Measurements from ENCODE around the gene PSD4.

Gene PSD4

DNA sequence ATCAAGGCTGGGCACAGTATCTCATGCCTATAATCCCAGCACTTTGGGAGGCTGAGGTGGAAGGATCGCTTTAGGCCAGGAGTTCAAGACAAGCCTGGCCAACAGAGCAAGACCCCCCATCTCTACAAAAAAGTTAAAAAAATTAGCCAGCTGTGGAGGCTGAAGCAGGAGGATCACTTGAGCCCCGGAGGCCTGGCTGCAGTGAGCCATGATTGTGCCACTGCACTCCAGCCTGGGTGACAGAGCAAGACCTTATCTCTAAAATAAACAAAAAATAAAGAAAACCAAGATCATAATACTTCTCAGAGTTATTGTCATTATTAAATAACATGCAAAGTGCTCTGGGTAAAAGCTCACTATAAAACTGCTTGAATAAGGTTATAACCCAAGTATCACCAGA is 31.5 kb upstream of the PSD4 start:
- DNase-seq (ENCODE audit: low read depth in 3 of 3, low spot score in 1 of 3): no peak

DNA sequence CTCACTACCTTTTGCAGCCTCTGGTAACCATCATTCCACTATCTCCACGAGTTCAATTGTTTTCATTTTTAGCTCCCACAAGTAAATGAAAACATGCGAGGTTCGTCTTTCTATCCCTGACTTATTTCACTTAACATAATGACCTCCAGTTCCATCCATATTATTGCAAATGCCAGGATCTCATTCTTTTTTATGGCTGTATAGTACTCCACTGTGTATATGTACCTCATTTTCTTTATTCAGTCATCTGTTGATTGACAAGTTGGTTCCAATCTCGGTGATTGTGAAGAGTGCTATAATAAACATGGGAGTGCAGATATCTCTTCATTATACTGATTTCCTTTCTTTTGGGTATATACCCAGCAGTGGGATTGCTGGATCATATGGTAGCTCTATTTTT is 29.5 kb upstream of the PSD4 start:
- no peak for DNase-seq (ENCODE audit: low read depth in 3 of 3, low spot score in 1 of 3)

DNA sequence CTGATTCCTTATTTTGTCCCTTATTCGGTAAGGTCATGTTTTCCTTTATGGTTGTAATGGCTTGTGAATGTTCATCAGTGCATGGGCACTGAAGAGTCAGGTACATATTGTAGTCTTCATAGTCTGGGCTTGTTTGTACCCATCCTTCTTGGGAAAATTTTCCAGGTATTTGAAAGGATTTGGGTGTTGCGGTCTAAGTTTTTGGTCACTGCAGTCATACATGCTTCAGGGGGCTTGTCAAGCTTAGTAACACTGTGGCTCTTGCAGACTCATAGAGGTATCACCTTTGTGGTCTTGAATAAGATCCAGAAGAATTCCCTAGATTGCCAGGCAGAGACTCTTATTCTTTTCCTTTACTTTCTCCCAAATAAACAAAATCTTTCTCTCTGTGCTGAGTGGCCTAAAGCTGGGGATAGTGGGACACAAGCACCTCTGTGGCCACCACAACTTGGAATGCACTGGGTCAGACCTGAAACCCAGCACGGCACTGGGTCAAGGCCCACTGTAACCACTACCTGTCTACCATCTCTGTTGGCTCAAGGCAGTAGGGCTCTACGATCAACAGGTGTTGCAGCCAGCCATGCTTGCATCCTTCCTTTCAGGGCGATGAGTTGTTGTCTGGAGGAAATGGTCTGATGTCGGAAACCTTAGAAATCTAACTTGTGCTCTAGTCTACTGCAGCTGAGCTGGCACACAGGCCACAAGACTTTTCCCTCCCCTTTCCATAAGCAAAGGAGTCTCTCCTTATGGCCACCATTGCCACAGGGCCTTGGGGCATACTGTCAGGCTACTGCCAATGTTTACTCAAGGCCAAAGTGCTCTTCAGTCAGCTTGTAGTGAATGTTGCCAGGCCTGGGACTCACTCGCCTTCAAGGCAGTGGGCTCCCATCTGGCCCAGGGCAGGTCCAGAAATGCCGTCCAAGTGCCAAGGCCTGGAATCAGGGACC is 24.9 kb upstream of the PSD4 start:
- no peak for DNase-seq (ENCODE audit: low read depth in 3 of 3, low spot score in 1 of 3)

- DNase-seq (ENCODE audit: low read depth in 3 of 3, low spot score in 1 of 3): no peak
Measured at GRCh38 chr2:113149553-113150257, 24.1 kb upstream of the PSD4 start.

- no peak for DNase-seq (ENCODE audit: low read depth in 3 of 3, low spot score in 1 of 3)
Measured at GRCh38 chr2:113150258-113150601, 23.5 kb upstream of the PSD4 start.

- DNase-seq (ENCODE audit: low read depth in 3 of 3, low spot score in 1 of 3): no peak
Measured at GRCh38 chr2:113155331-113155730, 18.4 kb upstream of the PSD4 start.

DNA sequence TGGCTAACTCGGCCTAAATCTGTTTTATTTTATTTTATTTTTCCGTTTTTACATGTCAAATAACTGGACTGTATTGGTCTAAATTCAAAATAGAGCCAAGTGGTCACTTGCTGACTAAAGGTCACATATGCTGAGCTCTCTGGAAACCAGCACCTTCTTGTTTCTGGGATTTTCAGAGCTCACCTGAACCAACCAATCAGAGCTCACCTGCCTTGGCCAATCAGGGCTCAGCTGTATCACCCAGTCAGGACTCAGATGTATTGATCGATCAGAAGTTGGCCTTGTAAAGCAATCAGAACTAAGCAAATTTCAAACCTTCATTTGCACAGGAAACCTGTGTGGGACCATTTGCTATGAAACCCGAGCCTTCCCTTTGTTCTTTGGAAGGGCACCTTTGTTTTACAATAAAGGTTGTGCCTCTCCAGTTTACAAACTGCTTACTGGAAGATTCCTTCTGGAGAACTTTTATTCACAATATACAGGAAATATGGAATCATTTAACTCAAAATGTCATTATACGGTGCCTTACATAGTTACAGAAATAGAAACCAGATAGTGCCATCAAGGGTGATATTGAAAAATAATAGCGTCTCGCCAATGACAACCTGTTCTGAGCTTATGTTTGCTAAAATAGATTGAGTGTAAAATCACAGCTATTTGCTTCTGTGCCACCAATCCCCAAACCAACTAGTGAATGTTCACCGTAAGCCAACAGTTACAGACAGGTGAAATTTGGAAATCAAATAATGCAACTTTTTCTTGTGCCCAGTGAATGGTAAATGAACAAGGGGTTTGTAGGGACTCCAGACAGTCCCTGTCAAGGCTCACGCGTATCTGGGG is 17.3 kb upstream of the PSD4 start:
- no peak for DNase-seq (ENCODE audit: low read depth in 3 of 3, low spot score in 1 of 3)

- DNase-seq (ENCODE audit: low read depth in 3 of 3, low spot score in 1 of 3): no peak
Measured at GRCh38 chr2:113157118-113157896, 16.5 kb upstream of the PSD4 start.

GRCh38 chr2:113157897-113158753 is 15.6 kb upstream of the PSD4 start:
- DNase-seq (ENCODE audit: low read depth in 3 of 3, low spot score in 1 of 3): no peak

GRCh38 chr2:113158884-113159553 is 14.8 kb upstream of the PSD4 start:
- no peak for DNase-seq (ENCODE audit: low read depth in 3 of 3, low spot score in 1 of 3)

DNA sequence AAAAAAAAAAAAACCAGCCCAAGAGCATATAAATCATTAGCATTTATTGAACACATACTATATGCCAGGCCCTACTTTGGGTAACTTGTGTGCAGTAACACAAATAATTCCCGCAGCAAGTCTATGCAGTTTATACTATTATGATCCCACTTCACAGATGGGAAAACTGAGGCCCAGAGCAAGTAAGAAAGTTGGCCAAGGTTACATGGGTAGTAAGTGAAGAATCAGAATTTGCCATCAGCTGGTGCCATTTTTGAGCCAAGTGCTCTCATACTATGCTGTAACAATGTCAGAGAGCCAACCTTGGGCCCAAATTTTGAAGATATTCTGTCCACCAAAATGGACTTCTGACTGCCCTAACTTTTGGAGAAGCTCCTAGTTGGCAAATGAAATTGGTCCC is 13.5 kb upstream of the PSD4 start:
- no peak for DNase-seq (ENCODE audit: low read depth in 3 of 3, low spot score in 1 of 3)

- DNase-seq (ENCODE audit: low read depth in 3 of 3, low spot score in 1 of 3): no peak
Measured at GRCh38 chr2:113160962-113161361, 12.8 kb upstream of the PSD4 start.

DNA sequence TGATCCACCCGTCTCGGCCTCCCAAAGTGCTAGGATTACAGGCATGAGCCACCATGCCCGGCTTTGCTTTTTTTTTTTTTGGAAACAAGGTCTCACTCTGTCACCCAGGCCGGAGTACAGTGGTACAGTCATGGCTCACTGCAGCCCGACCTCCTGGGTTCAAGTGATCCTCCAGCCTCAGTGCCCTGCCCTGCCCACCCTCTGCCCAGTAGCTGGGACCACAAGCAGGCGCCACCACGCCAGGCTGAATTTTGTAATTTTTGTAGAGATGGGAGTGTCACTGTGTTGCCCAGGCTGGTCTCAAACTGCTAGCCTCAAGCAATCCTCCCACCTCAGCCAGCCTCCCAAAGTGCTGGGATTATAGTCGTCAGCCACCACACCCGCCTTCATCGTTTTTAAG is 11.6 kb upstream of the PSD4 start:
- no peak for DNase-seq (ENCODE audit: low read depth in 3 of 3, low spot score in 1 of 3)

- DNase-seq (ENCODE audit: low read depth in 3 of 3, low spot score in 1 of 3): no peak
Measured at GRCh38 chr2:113162869-113163268, 10.9 kb upstream of the PSD4 start.

DNA sequence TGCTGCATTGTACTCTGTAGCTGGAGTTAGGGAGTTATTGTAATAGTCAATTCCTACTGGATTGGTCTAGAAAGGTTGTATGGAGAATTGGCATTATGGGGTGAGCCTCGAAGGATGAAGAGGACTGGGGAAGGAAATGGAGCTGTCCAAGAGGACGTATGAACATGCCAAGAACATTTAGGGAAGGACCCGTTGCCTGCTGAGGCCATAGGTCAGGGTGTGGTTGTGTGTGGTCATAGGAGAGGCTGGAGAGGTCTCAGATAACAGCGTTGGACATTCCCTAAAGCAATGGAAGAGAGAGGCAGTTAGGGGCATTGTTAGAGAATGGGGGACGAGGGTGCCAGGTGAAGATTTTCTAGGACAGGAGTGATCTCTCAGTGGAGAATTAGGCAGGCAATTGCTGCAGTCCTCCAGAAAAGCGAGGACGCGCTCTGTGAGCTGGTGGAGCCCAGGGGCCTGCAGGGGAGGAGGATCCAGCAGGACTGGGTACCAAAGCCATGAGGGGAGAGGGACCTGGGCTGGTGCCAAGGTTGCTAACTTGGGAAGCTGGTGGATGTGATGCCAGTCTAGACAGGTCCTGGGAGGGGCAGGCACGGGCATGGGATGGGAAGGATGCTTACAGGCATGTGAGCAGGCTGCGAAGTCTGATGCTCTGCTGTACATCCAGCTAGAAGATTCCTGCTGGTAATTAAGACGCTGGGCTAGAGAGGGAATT is 9.4 kb upstream of the PSD4 start:
- no peak for DNase-seq (ENCODE audit: low read depth in 3 of 3, low spot score in 1 of 3)

GRCh38 chr2:113164930-113165585 is 8.7 kb upstream of the PSD4 start:
- DNase-seq (ENCODE audit: low read depth in 3 of 3, low spot score in 1 of 3): no peak

- DNase-seq (ENCODE audit: low read depth in 3 of 3, low spot score in 1 of 3): no peak
Measured at GRCh38 chr2:113166187-113166645, 7.6 kb upstream of the PSD4 start.

Measured in stimulated activated CD4-positive, alpha-beta T cell treated with anti-CD3 and anti-CD28 coated beads, TNF-alpha, amount 100 ng/mL, for 1 hour (primary cell).